Astrocyte (in vitro differentiated cells and primary cell): ENCODE measurements around the gene ZNF782. TPM values are rescaled to one million over a fixed set of nuclear protein-coding genes. Genes with fewer than 3 reads are reported as not detected.

Experiments
- DNase-seq: peaks from one replicate; pipeline ENCODE4 v3.0.0-alpha.2; 2010; ENCODE audit warnings: low read depth
- FAIRE-seq: peaks from 2 replicates; lab custom pipeline; 2011; peaks lifted over from hg19 to GRCh38; lab: Jason Lieb, UNC
- H2AFZ ChIP-seq: 2 replicates; pipeline ENCODE4 v1.6.0; 2012; ENCODE audit warnings: low read depth, low read length, inconsistent platforms
- H3K27ac ChIP-seq: 2 replicates; pipeline ENCODE4 v1.5.1; 2011; ENCODE audit warnings: low read depth, low read length, inconsistent platforms
- H3K27me3 ChIP-seq: 2 replicates; pipeline ENCODE4 v1.6.0; 2011; ENCODE audit warnings: low read length, inconsistent platforms; ENCODE audit not compliant: insufficient read depth
- H3K36me3 ChIP-seq: 2 replicates; pipeline ENCODE4 v1.5.1; 2011; ENCODE audit warnings: low read length, inconsistent platforms; ENCODE audit not compliant: insufficient read depth
- H3K4me1 ChIP-seq: 2 replicates; pipeline ENCODE4 v1.5.1; 2011; ENCODE audit warnings: low read length, inconsistent platforms; ENCODE audit not compliant: insufficient read depth
- H3K4me2 ChIP-seq: 2 replicates; pipeline ENCODE4 v1.6.0; 2012; ENCODE audit warnings: low read length, inconsistent platforms
- H3K4me3 ChIP-seq: 2 replicates; pipeline ENCODE4 v1.5.1; 2011; ENCODE audit warnings: low read depth, mild to moderate bottlenecking, low read length, inconsistent platforms; ENCODE audit not compliant: insufficient read depth
- H3K79me2 ChIP-seq: 2 replicates; pipeline ENCODE4 v1.6.0; 2012; ENCODE audit warnings: mild to moderate bottlenecking, low read length, inconsistent platforms; ENCODE audit not compliant: insufficient read depth
- H3K9ac ChIP-seq: 2 replicates; pipeline ENCODE4 v1.6.0; 2012; ENCODE audit warnings: mild to moderate bottlenecking, low read length, inconsistent platforms
- H3K9me3 ChIP-seq: 2 replicates; pipeline ENCODE4 v1.5.1; 2012; ENCODE audit warnings: low read depth, mild to moderate bottlenecking, low read length, inconsistent platforms; ENCODE audit not compliant: insufficient read depth
- H4K20me1 ChIP-seq: 2 replicates; pipeline ENCODE4 v1.6.0; 2012; ENCODE audit warnings: low read length, inconsistent platforms; ENCODE audit not compliant: insufficient read depth
- H3K27ac Mint-ChIP-seq: one replicate; pipeline ENCODE4 v1.8.0; 2021; ENCODE audit warnings: mild to moderate bottlenecking, mixed read lengths; ENCODE audit not compliant: unreplicated experiment
- H3K27me3 Mint-ChIP-seq: one replicate; pipeline ENCODE4 v1.8.0; 2021; ENCODE audit warnings: low read depth, mixed read lengths; ENCODE audit not compliant: unreplicated experiment
- H3K36me3 Mint-ChIP-seq: one replicate; pipeline ENCODE4 v1.8.0; 2021; ENCODE audit warnings: low read depth, mixed read lengths; ENCODE audit not compliant: unreplicated experiment
- H3K4me1 Mint-ChIP-seq: one replicate; pipeline ENCODE4 v1.8.0; 2021; ENCODE audit warnings: low read depth, mixed read lengths; ENCODE audit not compliant: unreplicated experiment
- H3K4me3 Mint-ChIP-seq: one replicate; pipeline ENCODE4 v1.8.0; 2021; ENCODE audit warnings: mild to moderate bottlenecking, moderate library complexity, mixed read lengths; ENCODE audit not compliant: unreplicated experiment
- H3K9me3 Mint-ChIP-seq: one replicate; pipeline ENCODE4 v1.8.0; 2021; ENCODE audit warnings: mild to moderate bottlenecking, mixed read lengths; ENCODE audit not compliant: unreplicated experiment
- CTCF ChIP-seq: IDR thresholded peaks from 2 replicates; pipeline ENCODE4 v1.5.1; 2011; ENCODE audit warnings: low read depth, mild to moderate bottlenecking, inconsistent platforms, low read length, moderate library complexity; ENCODE audit not compliant: insufficient read depth
- EZH2 ChIP-seq: IDR thresholded peaks from 2 replicates; pipeline ENCODE4 v1.6.1; 2012; ENCODE audit warnings: mild to moderate bottlenecking, low read length, inconsistent platforms; ENCODE audit not compliant: insufficient read depth
- total RNA-seq: library from RNA; stranded (reverse); gene quantifications from 2 replicates; pipeline ENCODE4 v1.2.1, GENCODE V29; 2021

ZNF782 gene
- total RNA-seq, 1 donor from 2014 or later: 2.7 TPM

- Mint-ChIP-seq H3K27me3 (no peaks in the 10 kb centered on the region), H3K4me1 (no peaks in the 10 kb centered on the region), H3K9me3 (peaks cover 66% of the 10 kb centered on the region), H3K27ac (no peak overlapping the region), H3K4me3 (no peak overlapping the region), H3K36me3 (peaks cover 82% of the 10 kb centered on the region)
- no peak for TF ChIP-seq CTCF
- no peak for TF ChIP-seq EZH2
- H3K27ac ChIP-seq: no peak overlapping the region
- no peak overlapping the region for H3K9ac ChIP-seq
- DNase-seq: no peak
- H3K4me2 ChIP-seq: no peak overlapping the region
- H3K4me3 ChIP-seq: no peak overlapping the region
- H3K79me2 ChIP-seq: no peaks in the 10 kb centered on the region
- peaks cover 20% of the 10 kb centered on the region for H3K9me3 ChIP-seq
- H2AFZ ChIP-seq: no peak overlapping the region
- H3K4me1 ChIP-seq: no peaks in the 10 kb centered on the region
- no peak for FAIRE-seq
- no peaks in the 10 kb centered on the region for H4K20me1 ChIP-seq
- peaks cover 19% of the 10 kb centered on the region for H3K36me3 ChIP-seq
- H3K27me3 ChIP-seq: no peaks in the 10 kb centered on the region
Measured at GRCh38 chr9:96769989-96770388, 84.3 kb downstream of the ZNF782 start.

Other genes with a start within 250 kb of the ZNF782 start
- gene CDC14B, start 234.7 kb downstream of the ZNF782 start, total RNA-seq: 21.0 and 22.5 TPM in 2 replicates
- gene PRXL2C, start 199.2 kb downstream of the ZNF782 start, total RNA-seq: 12.2 and 12.6 TPM in 2 replicates
- 6.1 and 7.1 TPM in 2 replicates for gene ZNF510, start 76.4 kb downstream of the ZNF782 start, total RNA-seq
- gene NUTM2G, start 74.3 kb upstream of the ZNF782 start, total RNA-seq: not detected in 2 replicates
- gene CTSV, start 184.6 kb upstream of the ZNF782 start, total RNA-seq: 9.7 and 36.3 TPM in 2 replicates